Gastroesophageal sphincter (tissue), 3 donors: ENCODE results near the gene HOXC10.

ENCODE experiments used
- EP300 ChIP-seq: sonication (generic); formaldehyde crosslinking; IDR thresholded peaks from one replicate; pipeline ENCODE4 v1.6.1; 2017; ENCODE audit warnings: antibody characterized with exemption, mild to moderate bottlenecking
- POLR2A ChIP-seq, 2 donors: fragments of 450-650 bp; IDR thresholded peaks; one replicate each; pipeline ENCODE4 v1.6.1; 2017; ENCODE audit warnings: antibody characterized with exemption in 2 of 2, mild to moderate bottlenecking in 2 of 2, moderate library complexity in 1 of 2
- POLR2AphosphoS5 ChIP-seq: sonication (generic); formaldehyde crosslinking; IDR thresholded peaks from one replicate; pipeline ENCODE4 v1.6.1; 2017; ENCODE audit warnings: antibody characterized with exemption
- TF ChIP-seq, protein P1 (sequence below), 4 experiments: fragments of 200-600 bp in 2 of 4; fragments of 450-650 bp in 2 of 4; sonication (generic) in 1 of 4; IDR thresholded peaks; one replicate each; pipeline ENCODE4 v1.5.1; 2017 to 2019; ENCODE audit warnings: antibody characterized with exemption in 4 of 4, mild to moderate bottlenecking in 2 of 4, moderate library complexity in 2 of 4

DNA sequence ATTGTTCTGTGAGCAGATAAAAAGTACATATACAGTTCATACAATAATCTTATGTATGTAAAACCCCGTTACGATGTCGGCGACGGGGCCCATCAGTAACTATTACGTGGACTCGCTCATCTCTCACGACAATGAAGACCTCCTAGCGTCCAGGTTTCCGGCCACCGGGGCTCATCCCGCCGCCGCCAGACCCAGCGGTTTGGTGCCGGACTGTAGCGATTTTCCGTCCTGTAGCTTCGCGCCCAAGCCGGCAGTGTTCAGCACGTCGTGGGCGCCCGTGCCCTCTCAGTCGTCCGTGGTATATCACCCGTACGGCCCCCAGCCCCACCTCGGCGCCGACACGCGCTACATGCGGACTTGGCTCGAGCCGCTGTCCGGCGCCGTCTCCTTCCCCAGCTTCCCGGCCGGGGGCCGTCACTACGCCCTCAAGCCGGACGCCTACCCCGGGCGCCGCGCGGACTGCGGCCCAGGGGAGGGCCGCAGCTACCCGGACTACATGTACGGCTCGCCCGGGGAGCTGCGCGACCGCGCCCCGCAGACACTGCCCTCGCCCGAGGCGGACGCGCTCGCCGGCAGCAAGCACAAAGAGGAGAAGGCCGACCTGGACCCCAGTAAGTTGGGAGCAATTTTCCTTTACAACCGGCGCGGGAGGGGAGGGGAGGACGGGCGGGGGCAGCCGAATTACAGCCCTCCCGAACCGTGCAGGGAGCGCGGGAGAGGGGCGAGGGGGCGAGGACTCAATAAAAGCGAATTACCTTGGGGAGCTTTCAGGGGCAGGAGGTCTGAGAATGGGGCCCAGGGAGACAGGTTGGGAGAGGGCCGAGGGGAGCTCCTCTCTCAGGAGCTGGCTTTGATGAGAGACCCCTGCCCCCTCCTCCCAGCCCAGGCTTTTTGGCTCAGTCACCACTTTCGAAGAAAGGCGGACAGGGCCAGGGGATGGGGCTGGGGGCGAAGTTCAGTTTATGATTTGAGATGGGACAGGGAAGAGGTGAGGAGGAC lies 15.5 kb downstream of the HOXC10 start, which contains the start of gene HOXC9:
- no peak for TF ChIP-seq POLR2A (IDR thresholded peaks at IDR 0.05)
- TF ChIP-seq, protein P1, sequence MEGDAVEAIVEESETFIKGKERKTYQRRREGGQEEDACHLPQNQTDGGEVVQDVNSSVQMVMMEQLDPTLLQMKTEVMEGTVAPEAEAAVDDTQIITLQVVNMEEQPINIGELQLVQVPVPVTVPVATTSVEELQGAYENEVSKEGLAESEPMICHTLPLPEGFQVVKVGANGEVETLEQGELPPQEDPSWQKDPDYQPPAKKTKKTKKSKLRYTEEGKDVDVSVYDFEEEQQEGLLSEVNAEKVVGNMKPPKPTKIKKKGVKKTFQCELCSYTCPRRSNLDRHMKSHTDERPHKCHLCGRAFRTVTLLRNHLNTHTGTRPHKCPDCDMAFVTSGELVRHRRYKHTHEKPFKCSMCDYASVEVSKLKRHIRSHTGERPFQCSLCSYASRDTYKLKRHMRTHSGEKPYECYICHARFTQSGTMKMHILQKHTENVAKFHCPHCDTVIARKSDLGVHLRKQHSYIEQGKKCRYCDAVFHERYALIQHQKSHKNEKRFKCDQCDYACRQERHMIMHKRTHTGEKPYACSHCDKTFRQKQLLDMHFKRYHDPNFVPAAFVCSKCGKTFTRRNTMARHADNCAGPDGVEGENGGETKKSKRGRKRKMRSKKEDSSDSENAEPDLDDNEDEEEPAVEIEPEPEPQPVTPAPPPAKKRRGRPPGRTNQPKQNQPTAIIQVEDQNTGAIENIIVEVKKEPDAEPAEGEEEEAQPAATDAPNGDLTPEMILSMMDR (IDR thresholded peaks at IDR 0.05) = no peak
- TF ChIP-seq EP300 = no peak
- no peak for TF ChIP-seq POLR2AphosphoS5
